ENCODE data around the gene GASK1A. TPM values are rescaled to one million over a fixed set of nuclear protein-coding genes. Genes with fewer than 3 reads are reported as not detected.

The GASK1A gene
- total RNA-seq, 1 donor from 2014 or later = 2.1 TPM

- TF ChIP-seq CTCF (conservative IDR thresholded peaks at IDR 0.05) = no peak
- no peaks in the 10 kb centered on the region for H3K4me1 Mint-ChIP-seq
- H3K4me3 Mint-ChIP-seq = no peak overlapping the region
- no peaks in the 10 kb centered on the region for H3K36me3 Mint-ChIP-seq (ENCODE audit: low read depth)
- H3K27me3 Mint-ChIP-seq (ENCODE audit: low read depth) = no peaks in the 10 kb centered on the region
- no peaks in the 10 kb centered on the region for H3K9me3 Mint-ChIP-seq
- no peak overlapping the region for H3K27ac Mint-ChIP-seq (ENCODE audit: unreplicated experiment)
- DNase-seq (ENCODE audit: low read depth, low spot score) = no peak
These were observed 118.4 kb downstream of the GASK1A start for GRCh38 chr3:43097400-43098080.

GRCh38 chr3:43098761-43099160, 119.7 kb downstream of the GASK1A start:
- DNase-seq (ENCODE audit: low read depth, low spot score) = no peak
- H3K4me1 Mint-ChIP-seq = peaks cover 4% of the 10 kb centered on the region
- no peak for TF ChIP-seq CTCF (conservative IDR thresholded peaks at IDR 0.05)
- H3K27me3 Mint-ChIP-seq (ENCODE audit: low read depth) = no peaks in the 10 kb centered on the region
- no peaks in the 10 kb centered on the region for H3K9me3 Mint-ChIP-seq
- H3K36me3 Mint-ChIP-seq (ENCODE audit: low read depth) = no peaks in the 10 kb centered on the region
- no peak overlapping the region for H3K4me3 Mint-ChIP-seq
- H3K27ac Mint-ChIP-seq (ENCODE audit: unreplicated experiment) = no peak overlapping the region

DNA sequence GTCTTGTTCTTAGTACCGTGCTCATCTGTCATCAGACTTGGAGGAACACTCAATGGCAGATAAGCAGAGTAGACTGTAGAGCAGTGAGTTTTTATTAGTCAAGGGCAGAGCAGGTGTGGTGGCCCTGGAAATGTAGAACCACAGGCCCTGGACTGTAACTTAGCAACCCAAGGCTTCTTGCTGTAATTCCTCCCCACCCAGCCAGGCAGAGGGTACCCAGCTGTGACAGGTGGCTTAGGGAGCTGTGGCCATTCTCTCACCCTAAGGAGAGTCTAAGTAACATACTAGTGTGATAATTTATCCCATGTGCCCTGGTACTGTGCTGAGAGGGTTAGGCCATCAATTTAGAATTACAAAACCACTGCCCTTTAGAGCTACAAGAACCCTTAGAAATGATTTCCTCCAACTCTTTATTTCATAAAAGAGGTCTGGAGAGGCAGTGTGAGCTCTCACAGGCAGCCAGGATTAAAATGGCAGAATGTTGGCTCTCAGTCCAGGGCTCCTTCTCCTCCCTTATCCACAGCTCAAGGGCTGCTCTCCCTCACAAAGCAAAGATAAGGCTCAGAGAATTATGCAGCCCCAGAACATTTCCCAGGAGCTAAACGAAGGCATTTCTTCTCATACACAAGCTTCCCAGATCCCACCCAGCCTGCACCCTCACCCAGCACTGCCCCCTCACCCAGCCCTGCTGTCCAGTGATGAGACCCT, 123.8 kb downstream of the GASK1A start:
- Mint-ChIP-seq H3K9me3 (no peaks in the 10 kb centered on the region), H3K27me3 (ENCODE audit: low read depth) (peaks cover 7% of the 10 kb centered on the region), H3K27ac (ENCODE audit: unreplicated experiment) (no peak overlapping the region), H3K36me3 (ENCODE audit: low read depth) (no peaks in the 10 kb centered on the region), H3K4me1 (peaks cover 18% of the 10 kb centered on the region), H3K4me3 (peak overlapping the region; percentile 70)
- no peak for TF ChIP-seq CTCF (conservative IDR thresholded peaks at IDR 0.05)
- DNase-seq (ENCODE audit: low read depth, low spot score) = no peak

DNA sequence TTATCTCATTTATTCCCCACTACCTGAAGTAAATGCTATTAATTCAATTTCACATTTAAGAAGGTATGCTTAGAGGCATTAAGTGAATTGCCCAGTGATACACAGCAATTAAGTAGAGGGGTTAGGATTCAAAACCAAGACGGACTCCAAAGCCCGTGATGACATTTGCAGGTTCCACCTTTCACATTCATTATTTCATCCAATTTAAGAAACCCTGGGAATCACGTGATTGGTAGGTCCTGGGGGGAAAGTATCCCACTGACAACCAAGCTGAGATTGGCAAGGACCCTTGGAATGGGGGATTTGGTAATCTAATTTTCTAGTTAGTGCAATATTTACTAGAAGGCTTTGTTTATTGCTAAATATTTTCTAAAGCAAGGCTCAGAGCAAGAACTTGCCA, 124.9 kb downstream of the GASK1A start:
- Mint-ChIP-seq H3K27ac (ENCODE audit: unreplicated experiment) (no peak overlapping the region), H3K4me1 (peaks cover 18% of the 10 kb centered on the region), H3K27me3 (ENCODE audit: low read depth) (peaks cover 7% of the 10 kb centered on the region), H3K4me3 (peak overlapping the region; percentile 70), H3K9me3 (no peaks in the 10 kb centered on the region), H3K36me3 (ENCODE audit: low read depth) (no peaks in the 10 kb centered on the region)
- no peak for TF ChIP-seq CTCF (conservative IDR thresholded peaks at IDR 0.05)
- no peak for DNase-seq (ENCODE audit: low read depth, low spot score)

DNA sequence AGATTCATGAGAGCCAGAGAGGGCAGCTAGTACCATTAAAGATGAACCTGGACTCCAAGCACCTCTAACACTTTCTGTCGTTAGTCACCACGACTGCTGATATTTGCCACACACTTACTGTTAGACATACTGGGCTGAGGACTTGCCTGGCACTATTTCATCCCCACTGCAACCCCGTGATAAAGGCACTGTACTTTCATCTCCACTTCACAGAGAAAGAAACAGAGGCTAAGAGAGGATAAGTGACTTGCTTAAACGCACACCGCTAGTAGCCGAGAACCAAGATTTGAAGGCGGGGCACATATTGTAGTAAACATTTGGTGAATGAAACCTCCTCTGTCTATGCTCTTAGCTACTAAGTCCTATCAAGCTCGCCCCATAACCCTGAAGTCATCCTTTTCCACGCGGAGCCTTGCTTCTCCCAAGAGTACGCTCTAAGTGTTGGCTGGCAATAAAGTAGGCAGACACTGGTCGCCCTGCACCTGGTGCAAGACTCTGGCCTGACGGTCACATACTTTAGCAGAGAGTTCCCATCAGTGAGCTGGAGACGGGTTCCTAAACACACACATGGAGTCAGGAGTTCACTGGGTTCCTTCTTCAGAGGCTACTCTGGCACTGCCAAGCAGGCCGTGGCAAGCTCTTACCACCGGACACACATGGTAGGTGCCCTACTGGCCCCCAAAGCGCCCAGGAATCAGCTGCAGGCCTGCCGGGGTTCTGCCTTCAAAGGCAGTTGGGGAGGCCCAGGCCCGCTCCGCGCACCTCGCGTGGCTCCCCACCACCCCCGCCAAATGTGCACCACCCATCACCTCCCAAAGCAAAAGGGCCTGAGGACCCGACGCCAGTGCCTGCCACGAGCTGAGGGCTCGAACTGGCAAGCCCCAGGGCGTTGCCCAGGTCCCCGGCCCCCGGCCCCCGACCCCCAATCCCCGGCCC, 125.8 kb downstream of the GASK1A start:
- Mint-ChIP-seq H3K27me3 (ENCODE audit: low read depth) (peaks cover 7% of the 10 kb centered on the region), H3K9me3 (no peaks in the 10 kb centered on the region), H3K27ac (ENCODE audit: unreplicated experiment) (no peak overlapping the region), H3K4me3 (peak overlapping the region; percentile 70), H3K4me1 (peaks cover 18% of the 10 kb centered on the region), H3K36me3 (ENCODE audit: low read depth) (no peaks in the 10 kb centered on the region)
- DNase-seq (ENCODE audit: low read depth, low spot score) = peak; percentile 3
- TF ChIP-seq CTCF (conservative IDR thresholded peaks at IDR 0.05) = no peak

Data from neural crest cell (in vitro differentiated cells).